Hepatocyte (in vitro differentiated cells): ENCODE results near the gene PCDHA1. TPM values are rescaled to one million over a fixed set of nuclear protein-coding genes. Genes with fewer than 3 reads are reported as not detected.
A peak's percentile ranks its signal among the peaks of the same experiment; 100 is the strongest.

Experiments
- DNase-seq: peaks from one replicate; pipeline ENCODE4 v3.0.0-alpha.2; 2016; ENCODE audit warnings: low spot score
- H2AFZ ChIP-seq: fragments of 200-600 bp; sonication (generic); 2 replicates; pipeline ENCODE4 v1.6.0; 2016; ENCODE audit warnings: antibody characterized with exemption, mild to moderate bottlenecking
- H3K27ac ChIP-seq: fragments of 200-600 bp; sonication (generic); 2 replicates; pipeline ENCODE4 v1.5.1; 2016; ENCODE audit warnings: mild to moderate bottlenecking
- H3K27me3 ChIP-seq: fragments of 200-600 bp; sonication (generic); 2 replicates; pipeline ENCODE4 v1.6.1; 2016
- H3K36me3 ChIP-seq: fragments of 200-600 bp; sonication (generic); replicated peaks from 2 replicates; pipeline ENCODE4 v1.5.1; 2016; ENCODE audit warnings: low read depth; ENCODE audit not compliant: insufficient read depth
- H3K4me1 ChIP-seq: fragments of 200-600 bp; sonication (generic); 2 replicates; pipeline ENCODE4 v1.5.1; 2016; ENCODE audit warnings: mild to moderate bottlenecking, moderate library complexity; ENCODE audit not compliant: insufficient read depth
- H3K4me2 ChIP-seq: fragments of 200-600 bp; sonication (generic); 2 replicates; pipeline ENCODE4 v1.6.0; 2016
- H3K4me3 ChIP-seq: fragments of 200-600 bp; sonication (generic); 2 replicates; pipeline ENCODE4 v1.5.1; 2016; ENCODE audit warnings: mild to moderate bottlenecking
- H3K79me2 ChIP-seq: fragments of 200-600 bp; sonication (generic); 2 replicates; pipeline ENCODE4 v1.6.0; 2017; ENCODE audit warnings: mild to moderate bottlenecking
- H3K9me2 ChIP-seq: fragments of 200-600 bp; sonication (generic); replicated peaks from 2 replicates; pipeline ENCODE4 v1.6.0; 2017; ENCODE audit warnings: mild to moderate bottlenecking; ENCODE audit not compliant: insufficient read depth
- H3K9me3 ChIP-seq: fragments of 200-600 bp; sonication (generic); 2 replicates; pipeline ENCODE4 v1.5.1; 2016; ENCODE audit warnings: low read depth, mild to moderate bottlenecking
- H4K20me1 ChIP-seq: fragments of 200-600 bp; sonication (generic); 2 replicates; pipeline ENCODE4 v1.6.0; 2016; ENCODE audit warnings: mild to moderate bottlenecking; ENCODE audit not compliant: insufficient read depth, poor library complexity, severe bottlenecking
- CTCF ChIP-seq: fragments of 200-600 bp; sonication (generic); IDR thresholded peaks from 2 replicates; pipeline ENCODE4 v1.5.1; 2016; ENCODE audit warnings: antibody characterized with exemption, mild to moderate bottlenecking; ENCODE audit not compliant: poor library complexity
- EZH2 ChIP-seq: fragments of 200-600 bp; sonication (generic); IDR thresholded peaks from 2 replicates; pipeline ENCODE4 v1.6.1; 2016; ENCODE audit warnings: antibody characterized with exemption, mild to moderate bottlenecking, borderline replicate concordance
- EZH2phosphoT487 ChIP-seq: fragments of 200-600 bp; sonication (generic); IDR thresholded peaks from one replicate; pipeline ENCODE4 v1.6.1; 2018; ENCODE audit warnings: antibody characterized with exemption, mild to moderate bottlenecking, low read depth, moderate library complexity; ENCODE audit not compliant: unreplicated experiment, severe bottlenecking
- WGBS: methylation state at CpG from one replicate; pipeline ENCODE4 v1.1.6; 2016; ENCODE audit warnings: low lambda C conversion rate; ENCODE audit errors: missing lambda C conversion rate; 5-methylcytosine and 5-hydroxymethylcytosine counted together
- polyA plus RNA-seq: library from polyadenylated mRNA; unstranded; fragments of >200 nt; fragmentation: Nextera tagmentation; extraction: Ambion mirVana; gene quantifications from 2 replicates; pipeline ENCODE4 v1.2.1, GENCODE V29; 2016
- total RNA-seq: library from RNA; depleted of rRNA; stranded (reverse); fragments of >200 nt; gene quantifications from 2 replicates; pipeline ENCODE4 v1.2.3, GENCODE V29; 2014

Gene PCDHA1
- total and polyA plus RNA-seq, 2 experiments from 2014 or later = not detected

GRCh38 chr5:140982083-140982716 is 196.3 kb downstream of the PCDHA1 start:
- no peak overlapping the region for H3K4me3 ChIP-seq
- TF ChIP-seq CTCF (no peak), EZH2phosphoT487 (no peak), EZH2 (no peak)
- no peak overlapping the region for H3K27ac ChIP-seq
- no peak overlapping the region for H2AFZ ChIP-seq
- no peaks in the 10 kb centered on the region for H4K20me1 ChIP-seq
- H3K4me1 ChIP-seq = peaks cover 21% of the 10 kb centered on the region
- no peaks in the 10 kb centered on the region for H3K79me2 ChIP-seq
- H3K27me3 ChIP-seq = no peaks in the 10 kb centered on the region
- no peaks in the 10 kb centered on the region for H3K36me3 ChIP-seq
- 48% methylated on average over 5 of the region's 5 CpGs for WGBS
- H3K4me2 ChIP-seq = no peak overlapping the region
- no peaks in the 10 kb centered on the region for H3K9me3 ChIP-seq
- no peak for DNase-seq
- no peaks in the 10 kb centered on the region for H3K9me2 ChIP-seq

GRCh38 chr5:140986117-140986521 is 200.2 kb downstream of the PCDHA1 start:
- Histone ChIP-seq H3K27ac (peak overlapping the region; percentile 74), H3K27me3 (no peaks in the 10 kb centered on the region), H3K4me2 (peak overlapping the region; percentile 61), H2AFZ (no peak overlapping the region), H3K9me2 (no peaks in the 10 kb centered on the region), H4K20me1 (no peaks in the 10 kb centered on the region), H3K4me3 (no peak overlapping the region), H3K79me2 (no peaks in the 10 kb centered on the region), H3K36me3 (no peaks in the 10 kb centered on the region), H3K4me1 (peaks cover 17% of the 10 kb centered on the region), H3K9me3 (no peaks in the 10 kb centered on the region)
- no peak for TF ChIP-seq EZH2phosphoT487
- no peak for TF ChIP-seq CTCF
- no peak for TF ChIP-seq EZH2
- WGBS = 19% methylated on average over 3 of the region's 3 CpGs
- no peak for DNase-seq

- H3K4me2 ChIP-seq = peak overlapping the region; percentile 56
Measured at GRCh38 chr5:140988100-140988499, 202.2 kb downstream of the PCDHA1 start.

More at GRCh38 chr5:140988100-140988499, 202.2 kb downstream of the PCDHA1 start:
- TF ChIP-seq EZH2 (no peak), EZH2phosphoT487 (no peak), CTCF (no peak)
- peak overlapping the region; percentile 69 for H3K27ac ChIP-seq
- 25% methylated on average over 5 of the region's 5 CpGs for WGBS
- H3K4me3 ChIP-seq = no peak overlapping the region
- no peaks in the 10 kb centered on the region for H3K79me2 ChIP-seq
- no peaks in the 10 kb centered on the region for H3K9me2 ChIP-seq
- H3K9me3 ChIP-seq = no peaks in the 10 kb centered on the region
- no peak overlapping the region for H2AFZ ChIP-seq
- H3K4me1 ChIP-seq = peaks cover 17% of the 10 kb centered on the region
- H4K20me1 ChIP-seq = no peaks in the 10 kb centered on the region
- peak; percentile 43 for DNase-seq
- H3K27me3 ChIP-seq = no peaks in the 10 kb centered on the region
- H3K36me3 ChIP-seq = no peaks in the 10 kb centered on the region
